CD4-positive, alpha-beta T cell treated with Interferon gamma for 1 hour (primary cell): ENCODE data around the gene AIFM3.

Experiments used
- DNase-seq: peaks from one replicate; pipeline ENCODE4 v3.0.0-alpha.2; 2020

The AIFM3 gene

DNA sequence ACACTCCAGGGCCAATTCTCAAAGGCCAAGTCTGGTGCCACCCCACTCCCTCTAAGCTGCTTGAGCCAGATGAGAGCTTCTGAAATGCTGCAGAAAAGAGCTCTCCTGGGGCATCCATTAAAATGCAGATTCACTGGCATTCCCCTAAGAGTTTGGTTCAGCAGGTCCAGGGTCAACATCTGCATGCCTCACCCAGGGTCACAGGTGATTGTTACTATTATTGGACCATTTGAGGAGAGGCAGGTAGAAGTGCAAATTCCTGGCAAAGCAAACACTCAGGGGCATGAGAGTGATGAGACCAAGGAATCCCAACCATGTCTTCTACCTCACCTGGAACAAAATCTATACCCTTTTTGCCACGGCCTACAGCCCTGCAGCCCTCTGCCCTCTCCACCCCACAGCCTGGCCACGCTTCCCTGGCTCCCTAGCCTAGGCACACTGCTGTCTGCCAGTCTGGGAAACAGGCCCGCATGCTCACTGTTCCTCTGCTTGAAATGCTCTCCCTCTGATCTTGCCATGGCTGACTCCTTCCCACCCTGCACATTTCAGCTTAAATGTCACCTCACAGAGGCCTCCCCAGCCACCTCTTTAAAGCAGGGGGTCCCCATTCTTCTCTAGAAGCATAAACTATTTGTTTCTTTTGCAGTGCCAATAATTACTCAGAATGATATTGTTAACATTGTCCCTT, 43.5 kb downstream of the AIFM3 start:
- no peak for DNase-seq

DNA sequence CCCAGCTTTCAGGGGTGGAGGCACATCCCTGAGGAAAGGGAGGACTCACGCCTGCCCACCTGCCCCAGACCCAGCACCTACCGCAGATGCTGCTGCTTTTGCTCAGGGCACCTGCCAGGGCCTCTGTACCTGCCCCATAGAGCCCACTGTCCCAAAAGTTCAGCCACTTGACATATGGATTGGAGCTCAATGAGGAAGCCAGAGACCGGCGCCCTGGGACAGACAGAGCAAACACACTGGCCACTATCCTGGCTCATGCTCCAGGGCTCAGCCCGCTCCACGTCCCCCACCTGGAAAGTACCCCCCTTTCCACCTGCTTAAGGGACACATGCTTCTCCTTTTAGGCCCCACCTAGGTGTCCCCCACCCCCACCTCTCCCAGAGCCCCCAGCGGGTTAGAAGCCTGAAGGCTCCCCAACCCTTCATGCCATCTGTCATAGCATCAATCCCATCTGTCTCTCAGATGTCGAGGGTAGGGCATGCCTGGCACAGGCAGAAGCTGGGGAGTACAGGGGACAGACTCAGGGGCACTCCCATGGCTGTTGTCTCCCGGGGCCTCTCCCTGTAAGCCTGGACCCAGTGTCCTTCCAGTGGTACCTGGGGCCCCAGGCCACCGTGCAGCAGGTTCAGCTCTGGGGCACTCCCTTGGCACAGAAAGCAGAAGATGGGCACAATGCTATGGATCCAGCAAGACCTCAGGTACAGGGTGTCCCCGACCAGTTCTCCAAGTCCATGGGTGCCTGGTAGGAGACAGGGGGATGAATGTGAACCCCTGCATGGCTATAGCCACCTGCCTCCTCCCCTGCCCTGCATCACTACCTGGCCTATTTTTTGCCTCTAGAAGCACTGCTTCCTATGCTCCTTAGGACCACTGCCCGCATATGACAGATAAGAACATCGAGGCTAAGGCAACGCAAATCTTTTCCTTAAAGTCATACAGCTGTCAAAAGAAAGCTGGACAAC, 45.7 kb downstream of the AIFM3 start:
- DNase-seq: no peak

DNA sequence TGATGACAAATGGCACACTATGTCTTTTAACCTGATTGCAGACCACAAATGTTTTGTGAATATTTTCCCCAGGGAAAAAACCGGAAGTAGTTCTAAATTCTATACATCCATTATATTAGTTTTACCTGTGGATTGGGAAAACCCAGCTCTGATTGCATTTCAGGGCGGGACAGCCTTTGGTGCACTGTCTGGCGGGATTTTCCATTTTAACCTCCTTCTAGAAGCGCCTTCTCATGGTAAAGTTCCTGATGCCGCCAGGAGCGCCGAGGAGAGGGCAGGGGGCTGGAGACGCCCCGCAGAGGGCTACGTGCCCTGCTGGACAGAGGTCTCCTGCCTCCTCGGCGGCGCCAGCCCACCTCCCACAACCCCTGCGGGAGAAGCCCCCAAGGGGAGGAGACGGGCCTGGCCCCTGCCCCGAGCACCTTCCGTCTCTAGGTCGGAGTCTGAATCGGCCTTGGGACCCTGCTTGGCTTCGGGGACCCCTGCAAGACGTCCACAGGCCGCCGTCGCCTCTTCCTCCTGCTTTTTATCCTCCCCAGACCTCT, 46.7 kb downstream of the AIFM3 start:
- no peak for DNase-seq

DNA sequence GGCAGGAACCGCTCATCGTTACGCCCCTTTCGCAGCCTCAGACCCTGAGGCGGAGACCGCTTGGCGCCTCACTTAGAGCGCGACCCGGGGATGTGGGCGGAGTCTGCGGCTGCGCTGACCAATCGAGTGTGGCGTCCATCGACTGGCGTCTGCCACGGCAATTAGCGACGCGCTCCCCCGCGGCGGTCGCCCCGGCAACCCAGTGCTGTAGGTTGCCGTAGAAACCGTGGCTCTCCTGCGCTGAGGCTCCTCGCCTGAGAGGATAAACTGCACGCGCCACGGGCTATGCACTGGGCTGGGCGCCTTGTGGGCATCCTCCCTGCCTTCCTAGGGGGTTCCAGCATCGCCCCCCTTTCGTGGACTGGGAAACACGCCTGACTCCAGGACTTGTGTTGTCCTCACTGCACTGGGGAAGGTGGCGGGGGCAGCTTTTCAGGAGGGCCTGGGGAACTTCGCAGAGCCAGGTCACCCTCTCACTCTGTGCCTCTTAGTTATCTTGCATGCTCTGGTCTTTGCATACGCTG, 47.2 kb downstream of the AIFM3 start:
- DNase-seq: peak; percentile 93

DNA sequence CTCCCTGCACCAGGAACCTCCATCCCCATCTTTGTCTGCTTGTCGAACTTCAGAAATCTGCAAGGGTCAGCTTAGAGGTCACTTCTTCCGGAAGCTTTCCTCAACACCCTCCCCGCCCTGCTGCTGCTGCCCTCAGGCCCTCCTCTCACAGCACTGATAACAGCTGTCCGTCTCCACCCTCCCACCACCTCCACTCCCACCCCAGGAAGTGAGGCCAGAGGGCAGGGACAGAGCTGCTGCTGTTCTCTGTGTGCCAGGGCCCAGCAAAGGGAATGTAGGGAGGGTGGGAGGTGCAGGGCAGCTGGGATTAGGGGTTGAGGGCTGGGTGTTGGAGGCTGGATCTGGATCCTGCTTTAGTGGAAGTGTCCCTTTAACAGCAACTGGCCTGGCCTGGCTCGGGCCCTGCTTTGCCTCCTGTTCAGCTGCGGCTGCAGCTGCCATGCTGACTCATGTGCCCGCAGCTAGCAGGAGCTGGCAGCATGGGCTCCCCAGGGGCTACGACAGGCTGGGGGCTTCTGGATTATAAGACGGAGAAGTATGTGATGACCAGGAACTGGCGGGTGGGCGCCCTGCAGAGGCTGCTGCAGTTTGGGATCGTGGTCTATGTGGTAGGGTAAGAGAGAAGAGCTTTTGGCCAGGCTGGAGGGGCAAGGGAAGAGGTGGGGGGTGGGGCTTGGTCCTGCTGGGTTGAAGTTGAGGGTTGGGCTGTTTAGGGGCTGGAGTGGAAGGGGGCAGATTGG, 47.8 kb downstream of the AIFM3 start, which contains the start of gene P2RX6:
TSS of gene P2RX6 (plus strand) at position 440 of the 740 bp plus-strand sequence. CDS start at position 450, 10 bp downstream.
- no peak for DNase-seq

DNA sequence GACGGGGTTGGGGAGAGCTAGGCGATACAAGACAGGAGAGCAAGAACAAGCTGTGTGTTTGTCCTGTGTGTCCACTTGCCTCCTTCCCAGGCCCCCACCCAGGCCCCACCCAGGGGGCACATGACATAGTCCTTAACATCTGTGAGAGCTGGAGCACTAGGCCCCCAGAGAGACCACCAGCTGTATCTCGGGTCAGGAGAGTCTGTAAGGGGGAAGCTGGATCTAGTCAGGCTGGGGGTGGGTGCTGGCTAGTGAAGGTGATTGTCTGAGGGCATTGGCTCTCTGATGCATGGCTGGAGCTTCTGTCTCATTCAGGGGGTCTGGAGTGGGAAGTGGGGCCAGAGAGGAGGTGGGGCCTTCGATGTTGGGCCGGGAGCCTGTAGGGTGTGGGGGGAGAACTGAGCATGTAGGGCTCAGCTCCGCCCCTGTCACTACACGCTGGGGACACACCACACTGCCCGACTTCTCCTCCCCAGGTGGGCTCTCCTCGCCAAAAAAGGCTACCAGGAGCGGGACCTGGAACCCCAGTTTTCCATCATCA, 48.5 kb downstream of the AIFM3 start:
- DNase-seq: no peak

DNA sequence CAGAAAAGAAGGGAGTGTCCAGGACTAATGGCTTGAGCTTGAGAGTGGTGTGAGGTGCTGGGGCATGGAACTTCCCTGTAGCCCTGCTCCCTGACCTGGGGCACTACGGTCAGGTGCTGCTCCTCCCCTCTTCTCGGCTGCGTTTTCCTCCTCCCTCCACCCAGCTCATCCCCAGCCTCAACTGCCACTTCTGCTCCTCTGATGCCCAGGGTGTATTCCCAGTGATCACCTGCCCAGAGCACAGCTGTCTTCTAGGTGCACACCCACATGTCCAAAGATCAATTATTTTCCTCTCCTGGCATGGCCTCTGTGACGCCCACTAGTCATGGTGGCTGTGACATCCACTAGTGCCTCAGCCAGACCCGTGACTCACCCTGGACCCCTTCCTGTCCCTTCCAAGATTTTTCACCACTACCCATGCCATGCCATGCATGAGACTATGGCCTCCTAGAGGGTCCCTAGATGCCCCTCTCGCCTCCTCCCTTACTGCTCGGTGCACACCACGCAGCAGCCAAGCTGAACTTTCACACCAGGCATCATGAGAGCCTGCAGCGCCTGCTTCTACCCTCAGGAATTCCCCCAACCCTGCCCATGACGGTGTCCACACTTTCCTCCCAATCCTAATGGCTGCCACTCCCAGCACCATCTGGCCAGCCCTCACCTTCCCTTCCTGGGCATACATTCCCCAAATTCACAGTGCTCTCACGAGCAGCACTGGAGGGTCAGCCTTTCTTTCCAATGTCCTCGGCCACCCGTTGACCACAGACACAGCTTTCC, 49.8 kb downstream of the AIFM3 start:
- DNase-seq: no peak

DNA sequence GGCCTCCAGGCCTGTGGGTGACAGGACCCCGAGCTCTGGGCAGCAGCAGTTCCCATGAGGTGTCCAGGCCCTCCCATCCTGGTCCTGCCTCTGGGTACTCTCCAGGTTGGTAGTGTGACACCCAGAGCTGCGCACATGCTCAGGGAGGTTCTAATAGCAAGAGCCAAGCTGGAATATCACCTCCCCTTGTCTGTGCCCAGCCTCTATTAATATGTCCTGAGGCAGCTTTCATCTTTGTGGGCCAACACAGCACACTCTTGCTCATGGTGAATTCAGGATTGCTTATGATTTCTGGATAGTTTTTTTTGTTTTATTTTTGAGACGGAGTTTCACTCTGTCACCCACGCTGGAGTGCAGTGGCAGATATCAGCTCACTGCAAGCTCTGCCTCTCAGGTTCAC, 51.3 kb downstream of the AIFM3 start:
- DNase-seq: no peak

DNA sequence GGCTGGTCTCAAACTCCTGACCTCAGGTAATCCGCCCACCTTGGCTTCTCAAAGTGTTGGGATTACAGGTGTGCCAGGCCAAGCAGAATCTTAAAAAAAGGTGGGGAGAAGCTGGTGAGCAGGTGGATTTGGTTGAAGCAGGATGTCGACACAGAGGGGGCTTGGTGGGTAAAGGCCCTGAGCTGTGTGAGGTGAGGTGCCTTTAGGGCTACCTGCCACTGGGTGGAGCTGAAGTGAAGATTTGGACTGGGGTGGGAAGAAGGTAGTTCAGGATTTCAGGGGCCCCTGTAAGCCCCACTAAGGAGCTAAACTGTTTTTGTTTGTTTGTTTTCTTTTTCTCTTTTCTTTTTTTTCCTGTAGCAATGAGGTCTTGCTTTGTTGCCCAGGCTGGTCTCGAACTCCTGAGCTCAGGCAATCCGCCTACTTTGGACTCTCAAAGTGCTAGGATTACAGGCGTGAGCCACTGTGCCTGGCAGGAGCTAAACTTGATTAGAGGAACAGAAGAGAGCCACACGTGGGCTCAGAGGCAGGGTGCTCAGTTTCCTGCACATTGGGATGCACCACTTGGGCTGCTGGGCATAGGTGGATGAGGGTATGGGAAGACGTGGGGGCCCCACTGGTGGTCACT, 53.9 kb downstream of the AIFM3 start:
- no peak for DNase-seq

DNA sequence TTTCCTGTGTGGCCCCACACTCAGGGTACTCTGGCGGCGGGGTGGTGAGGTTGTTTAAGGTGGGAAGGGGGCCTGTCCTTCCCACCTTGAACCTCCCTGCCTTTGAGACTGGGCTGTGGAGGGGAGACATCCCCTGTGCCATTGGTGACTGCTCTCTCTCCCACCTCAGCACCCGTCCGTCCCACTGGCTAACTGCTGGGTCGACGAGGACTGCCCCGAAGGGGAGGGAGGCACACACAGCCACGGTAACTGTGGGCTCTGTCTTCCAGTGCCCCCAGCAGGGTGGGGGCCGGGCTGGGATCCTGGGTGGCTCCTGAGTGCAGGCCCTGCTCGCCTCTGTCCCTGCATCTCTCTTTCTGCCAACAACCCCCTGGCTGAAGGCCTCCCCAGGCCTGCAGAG, 55.5 kb downstream of the AIFM3 start:
- no peak for DNase-seq

DNA sequence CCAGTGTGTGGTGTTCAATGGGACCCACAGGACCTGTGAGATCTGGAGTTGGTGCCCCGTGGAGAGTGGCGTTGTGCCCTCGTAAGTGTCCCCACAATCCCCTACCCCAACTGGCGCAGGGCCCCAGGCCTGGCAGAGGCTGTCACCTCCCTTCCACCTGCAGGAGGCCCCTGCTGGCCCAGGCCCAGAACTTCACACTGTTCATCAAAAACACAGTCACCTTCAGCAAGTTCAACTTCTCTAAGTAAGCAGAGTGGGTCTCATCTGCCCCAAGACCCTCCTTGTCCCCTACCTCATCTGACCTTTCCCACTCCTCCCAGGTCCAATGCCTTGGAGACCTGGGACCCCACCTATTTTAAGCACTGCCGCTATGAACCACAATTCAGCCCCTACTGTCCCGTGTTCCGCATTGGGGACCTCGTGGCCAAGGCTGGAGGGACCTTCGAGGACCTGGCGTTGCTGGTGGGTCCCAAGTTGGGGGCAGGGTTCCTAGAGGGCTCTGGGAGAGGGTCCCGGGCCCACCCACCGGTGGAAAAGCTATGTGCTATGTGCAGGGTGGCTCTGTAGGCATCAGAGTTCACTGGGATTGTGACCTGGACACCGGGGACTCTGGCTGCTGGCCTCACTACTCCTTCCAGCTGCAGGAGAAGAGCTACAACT, 56.0 kb downstream of the AIFM3 start:
- no peak for DNase-seq

DNA sequence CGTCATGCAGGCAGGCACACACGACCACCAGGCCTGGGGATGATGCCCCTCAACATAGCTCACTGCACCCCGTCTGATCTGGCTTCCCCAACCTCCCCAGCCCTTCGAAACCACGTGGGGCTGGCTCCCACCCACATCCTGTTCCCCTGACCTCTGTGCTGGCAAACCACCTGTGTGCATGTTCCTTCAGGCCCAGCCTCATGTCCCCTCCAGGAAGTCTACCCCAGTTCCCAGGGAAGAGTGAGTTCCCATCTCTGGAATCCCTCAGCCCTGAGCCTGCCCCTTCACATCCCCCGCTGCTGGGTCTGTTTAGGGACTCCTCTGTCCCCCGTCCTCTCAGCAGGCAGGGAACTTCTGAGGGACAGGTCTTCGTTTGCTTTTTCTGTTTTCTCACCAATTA, 58.2 kb downstream of the AIFM3 start:
- no peak for DNase-seq

DNA sequence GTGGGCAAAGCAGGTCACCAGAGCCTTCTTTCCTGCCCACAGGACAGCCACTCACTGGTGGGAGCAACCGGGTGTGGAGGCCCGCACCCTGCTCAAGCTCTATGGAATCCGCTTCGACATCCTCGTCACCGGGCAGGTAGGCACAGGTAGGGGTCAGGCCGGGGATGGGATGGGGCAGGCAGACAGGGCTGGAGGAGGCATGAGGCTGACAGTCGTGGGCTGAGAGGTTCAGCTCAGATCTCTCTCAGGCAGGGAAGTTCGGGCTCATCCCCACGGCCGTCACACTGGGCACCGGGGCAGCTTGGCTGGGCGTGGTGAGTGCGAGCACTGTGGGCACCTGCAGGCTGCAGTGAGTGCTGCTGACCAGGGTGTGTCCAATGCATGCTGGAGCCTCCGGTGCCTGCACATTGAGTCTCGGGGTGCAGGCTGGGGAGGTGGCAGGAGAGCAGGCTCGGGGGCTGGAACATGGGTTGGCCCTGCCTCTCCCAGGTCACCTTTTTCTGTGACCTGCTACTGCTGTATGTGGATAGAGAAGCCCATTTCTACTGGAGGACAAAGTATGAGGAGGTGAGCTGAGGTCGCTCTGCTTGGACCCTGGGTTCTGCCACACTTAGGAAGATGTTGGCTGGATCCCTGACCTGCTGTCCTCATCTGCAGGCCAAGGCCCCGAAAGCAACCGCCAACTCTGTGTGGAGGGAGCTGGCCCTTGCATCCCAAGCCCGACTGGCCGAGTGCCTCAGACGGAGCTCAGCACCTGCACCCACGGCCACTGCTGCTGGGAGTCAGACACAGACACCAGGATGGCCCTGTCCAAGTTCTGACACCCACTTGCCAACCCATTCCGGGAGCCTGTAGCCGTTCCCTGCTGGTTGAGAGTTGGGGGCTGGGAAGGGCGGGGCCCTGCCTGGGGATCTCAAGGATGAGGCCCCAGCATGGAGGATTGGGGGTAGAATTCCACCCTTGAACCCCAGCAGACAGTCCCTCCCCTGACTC, 59.0 kb downstream of the AIFM3 start:
- DNase-seq: no peak

DNA sequence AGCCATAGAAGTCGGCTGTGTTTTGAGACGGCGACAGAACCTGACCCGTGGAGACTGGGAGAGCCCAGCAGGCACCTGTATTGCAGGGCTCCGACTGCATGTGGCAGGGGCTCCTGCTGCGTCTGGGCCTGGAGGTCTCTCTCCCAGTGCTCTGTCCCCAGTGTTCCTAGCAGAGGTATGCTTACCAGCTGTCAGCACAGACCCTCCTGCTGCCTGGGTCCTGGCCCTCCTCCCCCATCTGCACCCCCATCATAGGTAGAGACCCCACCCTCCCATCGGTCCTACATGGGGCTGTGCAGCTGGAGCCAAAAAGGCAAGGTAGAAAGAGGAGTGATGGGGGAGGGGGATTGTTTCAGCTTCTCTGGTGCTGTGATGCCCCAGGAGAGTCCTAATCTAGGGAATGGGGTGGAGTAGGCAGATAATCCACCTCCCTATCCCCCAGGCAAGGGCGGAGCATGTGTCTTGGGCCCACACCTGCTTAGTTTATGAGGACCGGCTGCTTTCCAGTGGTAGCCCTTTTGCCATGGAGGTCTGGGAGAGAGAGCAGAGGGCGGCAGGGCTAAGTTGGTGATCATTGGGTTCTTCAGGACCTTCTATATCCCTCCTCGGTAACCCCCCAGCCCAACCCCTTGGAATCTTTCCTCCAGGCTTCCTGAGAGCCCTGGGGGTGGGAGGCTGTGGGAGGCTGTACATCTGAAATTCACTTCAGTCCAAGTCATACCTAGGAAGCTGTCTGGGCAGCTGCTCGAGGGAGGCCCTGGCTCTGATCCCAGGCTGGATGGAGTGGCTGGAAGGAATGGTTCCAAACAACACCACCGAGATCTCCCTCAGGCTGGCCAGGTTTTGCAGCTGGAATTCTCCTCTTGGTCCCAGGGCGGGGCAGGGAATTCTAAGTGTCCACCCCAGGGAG, 60.0 kb downstream of the AIFM3 start:
- DNase-seq: no peak

DNA sequence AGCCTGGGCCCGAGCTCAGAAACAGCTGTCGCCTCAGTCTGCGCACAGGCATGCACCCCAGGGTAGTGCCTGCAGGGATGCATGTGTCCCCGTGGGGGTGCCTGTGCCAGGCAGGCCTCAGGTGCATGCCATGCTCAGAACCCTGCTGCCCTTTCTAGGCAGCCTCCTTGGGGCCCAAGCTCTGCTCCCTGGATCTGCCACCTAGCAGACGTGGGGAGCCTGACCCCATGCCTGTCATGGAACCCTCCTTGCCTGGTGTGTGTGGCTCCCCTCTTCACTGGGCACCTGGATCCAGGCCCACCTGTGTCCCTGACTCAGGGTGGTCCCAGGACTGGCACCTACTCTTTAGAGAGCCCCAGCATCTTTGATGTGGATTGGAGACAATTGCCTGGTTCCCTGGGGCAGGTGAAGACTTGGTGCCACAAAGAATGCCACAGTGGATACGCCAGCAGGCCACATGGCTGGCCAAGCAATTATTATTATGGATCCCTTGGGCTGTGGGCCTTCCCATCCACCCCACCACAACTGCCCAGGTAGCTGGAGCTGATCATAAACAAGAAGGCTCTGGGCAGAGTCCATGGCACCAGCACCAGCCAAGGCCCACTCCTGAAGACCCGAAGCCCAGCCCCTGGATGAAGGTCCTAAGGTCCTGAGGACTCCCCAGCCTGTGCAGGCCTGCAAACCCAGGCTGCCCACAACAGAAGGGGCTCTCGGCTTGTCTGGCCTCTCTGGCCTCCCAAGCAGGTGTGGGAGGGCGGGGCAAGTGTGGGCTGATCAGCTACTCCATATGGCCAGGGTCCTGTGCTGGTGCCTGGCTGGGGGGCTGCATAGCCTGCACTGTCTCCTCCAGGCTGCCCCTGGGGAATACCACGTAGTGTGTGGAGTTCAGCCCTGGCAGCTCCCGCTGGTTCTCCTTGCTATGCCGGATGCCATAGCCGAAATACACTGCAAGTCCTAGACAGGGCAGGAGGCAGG, 61.5 kb downstream of the AIFM3 start:
- DNase-seq: no peak

DNA sequence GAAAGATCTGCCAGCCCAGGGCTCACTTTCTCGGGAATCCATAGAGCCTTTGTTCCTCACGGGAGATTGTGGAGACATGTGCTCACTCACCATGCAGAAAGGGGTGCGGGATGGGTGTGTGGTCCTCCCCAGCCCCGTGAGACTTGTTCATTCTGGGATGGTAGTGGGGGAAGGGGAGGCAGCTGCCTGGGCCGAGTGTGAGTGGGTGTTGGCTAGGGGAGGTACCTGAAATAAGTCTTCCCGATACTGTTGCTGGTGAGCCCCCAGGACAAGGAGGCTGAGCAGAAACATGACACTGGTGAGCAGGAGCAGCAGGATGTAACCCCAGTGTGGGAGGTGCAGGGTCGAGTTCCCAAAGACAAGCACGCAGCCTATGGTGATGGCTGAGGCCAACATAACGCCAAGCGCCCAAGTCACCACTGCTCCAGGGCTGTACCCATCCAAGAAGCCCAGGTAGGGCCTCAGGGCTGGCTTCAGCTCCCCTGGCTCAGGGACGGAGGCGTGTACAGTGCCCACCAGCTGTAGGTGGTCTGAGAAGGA, 62.5 kb downstream of the AIFM3 start:
- DNase-seq: no peak

DNA sequence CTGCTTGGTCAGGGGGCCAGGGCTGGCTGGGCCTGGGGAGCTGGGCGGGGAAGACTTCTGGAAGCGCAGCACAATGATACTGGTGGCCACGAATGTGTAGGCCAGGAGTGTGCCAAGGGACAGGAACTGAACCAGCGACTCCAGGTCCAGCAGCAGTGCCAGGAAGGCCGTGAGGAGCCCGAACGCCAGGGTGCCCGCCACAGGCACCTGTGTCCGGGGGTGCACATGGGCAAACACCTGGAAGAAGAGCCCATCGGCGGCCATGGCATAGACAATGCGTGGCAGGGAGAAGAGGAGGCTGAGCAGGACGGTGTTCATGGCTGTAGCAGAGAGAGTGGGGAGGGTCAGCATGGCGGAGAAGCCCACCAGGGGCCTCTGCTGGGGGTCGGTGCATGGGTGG, 63.0 kb downstream of the AIFM3 start:
- DNase-seq: no peak
